ENCODE measurements around the gene BCOR.

The BCOR gene

DNA sequence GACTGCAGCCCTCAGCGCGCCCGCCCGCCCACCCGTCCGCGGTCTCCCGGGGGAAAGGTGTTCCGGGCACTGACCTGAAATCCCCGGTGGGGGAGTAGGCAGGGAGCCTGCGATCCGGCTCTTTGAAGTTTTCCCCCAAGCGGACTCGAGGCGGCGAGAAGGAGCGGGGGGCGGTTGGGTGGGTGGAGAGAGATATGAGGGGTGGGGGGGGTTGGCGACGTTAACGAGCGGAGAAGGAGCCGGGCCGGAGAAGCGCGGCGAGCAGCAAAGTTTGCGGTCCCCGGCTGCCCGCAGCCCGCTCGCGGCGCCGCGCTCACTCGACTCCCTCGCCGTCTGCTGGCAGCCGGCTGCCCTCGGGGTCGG is 636 bp downstream of the BCOR start:
- no peak for DNase-seq

DNA sequence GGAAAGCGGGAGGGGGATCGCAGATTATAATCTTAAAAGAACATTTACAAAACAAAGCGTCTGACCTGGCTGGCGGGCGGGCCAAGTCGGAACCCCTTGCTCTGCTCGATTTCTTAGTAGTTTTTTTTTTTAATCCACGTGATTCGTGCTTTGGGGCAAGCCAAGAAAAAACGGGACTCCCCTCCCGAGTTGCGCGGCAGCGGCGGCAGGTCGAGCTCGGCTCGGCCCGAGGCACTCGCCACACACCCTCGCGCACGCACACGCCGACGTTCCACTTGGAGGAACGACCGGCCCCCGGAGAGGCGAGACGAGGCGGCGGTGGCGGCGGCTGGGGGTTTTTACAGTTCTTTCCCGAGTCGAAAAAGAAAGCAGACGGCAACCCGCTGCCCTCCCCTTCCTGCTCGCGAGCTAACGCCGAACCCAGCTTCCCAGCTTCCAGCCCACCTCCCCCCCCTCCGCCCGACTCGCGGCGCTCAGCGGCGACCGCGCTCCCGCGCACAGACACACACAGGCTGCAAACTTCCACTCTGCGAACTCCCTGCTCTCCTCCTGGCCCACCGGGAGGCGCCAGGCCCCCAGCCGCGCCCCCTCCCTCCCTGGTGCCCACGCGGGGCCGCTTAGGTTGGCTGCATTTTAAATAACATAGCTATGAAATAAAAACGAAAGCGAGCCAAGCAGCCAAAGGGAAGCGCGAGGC is 1.2 kb downstream of the BCOR start:
- peak; percentile 57 to 71 (median 67) for DNase-seq

DNA sequence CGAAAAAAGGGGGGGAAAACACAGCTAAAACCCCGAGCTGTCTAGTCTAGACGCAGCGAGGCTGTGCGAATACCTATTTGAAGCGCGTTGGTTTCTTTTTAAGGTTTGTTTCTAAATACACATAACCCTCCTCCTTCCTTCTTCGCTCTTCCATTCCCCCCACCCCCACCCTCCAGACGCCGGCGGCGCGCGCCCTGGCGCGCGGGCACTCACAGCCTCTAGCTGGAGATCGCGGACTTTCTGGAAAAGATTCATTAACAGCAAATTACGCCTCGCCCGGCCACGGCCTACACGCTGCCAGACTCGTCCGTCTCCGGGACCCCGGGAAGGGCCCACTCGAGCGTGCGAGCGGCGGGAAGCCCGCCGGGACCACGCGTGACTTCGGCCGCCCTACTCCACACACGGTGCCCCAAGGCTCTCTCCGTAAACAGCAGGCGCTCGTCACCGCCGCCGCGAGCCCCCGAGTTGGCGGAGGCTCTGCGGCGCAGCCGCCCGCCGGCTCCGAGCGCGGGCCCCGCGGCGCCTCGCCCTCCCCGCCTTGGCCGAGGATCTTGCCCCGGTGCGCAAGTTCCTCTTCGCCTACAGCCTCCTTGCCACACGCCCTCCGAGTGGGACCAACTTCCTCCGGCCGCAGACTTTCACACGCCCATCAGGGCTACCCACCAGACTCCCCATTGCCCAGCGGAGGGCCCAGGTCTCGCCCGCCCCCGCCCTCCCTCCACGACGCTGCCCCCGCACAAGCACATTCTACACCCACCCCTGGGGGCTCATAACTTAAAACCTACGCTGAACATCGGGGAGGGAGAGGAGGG is 2.0 kb downstream of the BCOR start:
- DNase-seq, result peak in 1 of 5 donors; percentile 48

DNA sequence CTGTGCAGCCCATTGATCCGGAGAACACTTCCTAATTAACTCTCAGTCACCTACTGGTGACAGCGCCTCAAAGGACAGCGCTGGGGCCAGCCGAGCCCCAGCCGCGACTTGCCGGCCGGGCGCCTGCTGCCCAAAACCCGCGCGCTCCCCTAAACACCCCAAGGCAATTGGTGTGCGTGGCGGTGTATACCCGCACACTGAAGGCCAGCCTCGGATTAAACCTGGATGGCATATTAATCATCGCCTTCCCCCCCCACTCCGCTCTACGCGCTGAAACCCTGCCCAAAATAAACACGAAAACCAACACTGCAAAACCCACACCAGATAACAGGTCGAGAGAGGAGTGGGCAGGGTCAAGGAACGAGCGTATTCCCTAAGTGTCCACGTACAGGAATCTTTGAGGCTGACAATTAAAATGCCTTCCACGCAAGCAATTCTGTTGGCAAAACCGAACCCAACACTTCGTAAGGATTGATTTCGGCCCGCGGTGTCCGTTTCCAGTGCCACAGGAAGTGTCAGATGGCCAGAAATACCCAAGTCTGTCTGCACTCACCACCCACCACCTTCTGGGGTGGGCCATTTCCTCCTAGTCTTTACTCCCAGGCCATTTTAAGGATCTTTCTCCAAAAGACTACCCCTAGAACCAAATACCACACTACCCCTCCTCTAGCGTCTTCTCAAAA is 2.7 kb downstream of the BCOR start:
- DNase-seq, result no peak

DNA sequence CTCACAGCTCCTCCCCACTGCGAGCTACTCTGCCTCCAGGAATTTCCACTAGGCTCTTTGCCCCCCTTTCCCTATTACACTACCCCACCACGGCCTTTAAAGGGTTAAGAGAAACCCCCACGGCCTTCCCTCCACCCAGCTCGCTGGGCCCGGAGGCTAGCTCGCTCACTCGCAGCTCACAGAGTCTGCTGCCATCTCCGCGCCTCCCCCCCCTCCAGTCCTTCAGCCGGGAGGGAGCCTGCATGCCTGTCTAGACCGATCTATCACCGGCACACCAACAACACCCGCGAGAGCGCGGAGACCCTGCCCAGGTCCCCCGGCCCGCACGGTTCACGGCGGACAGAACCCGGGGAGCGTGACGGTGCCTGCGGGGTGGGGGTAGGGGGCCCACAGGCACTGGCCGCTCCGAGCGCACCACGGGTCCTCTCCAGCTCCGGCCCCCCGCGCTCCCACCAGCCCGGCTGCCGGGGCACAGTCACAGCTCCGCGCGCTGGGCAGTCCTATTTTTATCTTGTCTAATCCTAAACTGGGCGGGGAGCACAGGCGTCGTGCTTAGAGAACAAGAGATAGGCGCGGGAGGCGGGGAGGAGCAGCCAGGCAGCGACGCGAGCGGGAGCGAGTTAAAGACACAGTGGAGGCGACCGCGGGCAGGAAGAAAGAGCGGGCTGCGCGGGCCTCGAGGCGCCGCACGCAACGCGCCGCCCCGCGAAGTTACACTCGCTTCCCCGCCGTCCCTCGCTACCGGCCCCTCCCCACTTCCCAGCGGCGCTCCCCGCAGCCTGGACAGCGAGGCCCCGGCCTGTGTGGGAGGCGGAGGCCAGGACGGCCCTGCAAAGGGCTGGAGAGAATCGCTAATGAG is 3.5 kb downstream of the BCOR start:
- peak in 1 of 5 donors; percentile 38 for DNase-seq

DNA sequence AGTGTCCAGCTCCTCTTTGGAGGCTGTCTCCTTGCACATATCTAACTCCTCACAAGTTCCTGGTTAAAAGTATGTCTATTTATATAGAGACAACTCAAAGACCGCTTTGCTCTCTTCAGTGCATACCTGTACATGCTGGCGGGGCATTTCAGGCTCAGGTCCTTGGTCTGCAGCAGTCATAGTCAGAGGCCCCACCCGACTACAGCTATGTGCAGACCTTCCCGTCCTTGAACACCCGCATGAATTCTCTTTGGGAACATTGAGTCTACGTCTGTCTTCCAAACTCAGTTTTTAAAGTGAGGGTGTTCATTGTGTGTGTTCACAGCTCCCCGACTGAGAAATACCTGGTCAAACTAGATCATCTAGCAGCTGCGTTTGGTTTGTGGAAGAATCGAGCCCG is 4.2 kb downstream of the BCOR start:
- no peak for DNase-seq

DNA sequence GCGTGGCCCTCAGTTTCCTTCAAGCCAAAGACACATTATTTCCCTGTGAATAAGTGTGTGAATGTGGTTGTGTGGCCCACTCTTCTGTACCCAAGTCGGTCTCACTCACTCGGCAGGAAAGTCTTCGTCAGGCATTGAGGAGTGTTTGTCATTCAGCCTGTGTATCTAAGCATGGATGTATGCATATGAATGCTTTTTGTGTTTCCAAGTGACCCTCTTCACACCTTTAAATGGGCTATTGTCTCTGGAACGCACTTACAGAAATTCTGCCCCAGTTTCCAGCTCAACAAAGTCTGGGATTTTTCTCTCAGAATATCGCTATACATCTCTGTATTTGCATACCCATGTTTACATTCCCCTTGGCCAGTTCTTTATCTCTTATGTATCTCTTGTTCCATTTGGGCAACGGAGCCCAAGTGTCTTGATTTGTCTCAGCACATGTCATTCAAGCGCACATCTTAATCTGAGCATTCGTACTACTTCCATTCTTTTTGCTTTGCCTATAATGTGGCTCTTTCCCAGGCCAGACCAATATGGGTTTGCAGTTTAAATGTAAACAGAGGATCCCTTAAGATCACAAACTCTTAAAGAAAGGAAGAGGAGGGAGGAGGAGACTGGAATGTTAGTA is 4.8 kb downstream of the BCOR start:
- no peak for DNase-seq

DNA sequence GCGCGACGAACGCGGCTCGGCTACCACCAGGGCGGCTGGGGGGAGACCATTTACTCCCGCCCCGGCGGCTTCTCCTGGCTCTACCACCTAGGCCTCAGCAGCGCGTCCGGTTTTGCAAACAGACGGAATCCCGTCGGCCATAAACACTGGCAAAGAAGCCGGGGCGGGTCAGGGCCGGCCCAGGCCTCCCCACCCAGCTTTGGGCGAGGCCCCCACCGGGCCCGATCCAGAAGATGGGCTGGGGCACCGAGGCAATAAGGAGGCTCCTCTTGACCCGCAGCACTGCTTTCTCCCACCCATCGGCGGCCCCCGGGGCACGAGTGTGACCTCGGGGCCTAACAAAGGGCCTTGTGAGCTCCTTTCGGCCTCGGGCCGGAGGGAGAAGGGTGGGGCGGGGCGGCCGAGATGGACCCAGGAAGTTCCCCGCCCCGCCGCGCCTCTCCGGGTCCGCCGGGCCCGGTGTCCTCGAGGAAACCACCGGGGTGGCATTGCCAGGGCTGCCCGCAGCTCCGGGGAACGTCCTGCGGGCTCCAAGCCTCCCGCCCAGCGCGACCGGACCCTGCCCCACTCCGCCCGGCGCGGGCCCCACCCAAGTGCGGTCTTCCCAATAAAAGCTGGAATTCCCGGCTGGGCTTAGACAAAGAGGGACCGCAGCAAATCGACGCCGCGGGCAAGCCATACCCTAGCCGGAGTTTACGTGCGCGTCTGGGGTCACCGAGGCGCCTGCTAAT is 5.9 kb downstream of the BCOR start:
- no peak for DNase-seq

DNA sequence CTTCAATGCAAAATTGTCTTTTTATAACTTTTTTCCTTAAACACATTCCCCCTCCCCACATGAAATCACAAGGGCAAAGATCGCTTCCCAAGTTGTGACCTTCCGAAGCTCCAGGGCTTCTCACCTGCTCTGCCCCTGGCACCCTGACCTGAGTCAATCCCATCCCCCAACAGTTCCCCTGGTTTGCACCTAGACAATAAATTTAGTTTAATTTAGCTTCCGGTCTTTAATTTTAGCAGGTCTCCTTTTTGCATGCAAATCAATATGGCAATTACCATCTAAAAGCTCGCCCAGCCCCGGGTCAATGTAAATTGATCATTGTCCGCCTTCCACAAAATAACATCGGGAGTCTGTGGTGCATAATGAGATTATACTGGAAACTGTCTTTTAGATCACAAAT is 6.8 kb downstream of the BCOR start:
- DNase-seq, result no peak

DNA sequence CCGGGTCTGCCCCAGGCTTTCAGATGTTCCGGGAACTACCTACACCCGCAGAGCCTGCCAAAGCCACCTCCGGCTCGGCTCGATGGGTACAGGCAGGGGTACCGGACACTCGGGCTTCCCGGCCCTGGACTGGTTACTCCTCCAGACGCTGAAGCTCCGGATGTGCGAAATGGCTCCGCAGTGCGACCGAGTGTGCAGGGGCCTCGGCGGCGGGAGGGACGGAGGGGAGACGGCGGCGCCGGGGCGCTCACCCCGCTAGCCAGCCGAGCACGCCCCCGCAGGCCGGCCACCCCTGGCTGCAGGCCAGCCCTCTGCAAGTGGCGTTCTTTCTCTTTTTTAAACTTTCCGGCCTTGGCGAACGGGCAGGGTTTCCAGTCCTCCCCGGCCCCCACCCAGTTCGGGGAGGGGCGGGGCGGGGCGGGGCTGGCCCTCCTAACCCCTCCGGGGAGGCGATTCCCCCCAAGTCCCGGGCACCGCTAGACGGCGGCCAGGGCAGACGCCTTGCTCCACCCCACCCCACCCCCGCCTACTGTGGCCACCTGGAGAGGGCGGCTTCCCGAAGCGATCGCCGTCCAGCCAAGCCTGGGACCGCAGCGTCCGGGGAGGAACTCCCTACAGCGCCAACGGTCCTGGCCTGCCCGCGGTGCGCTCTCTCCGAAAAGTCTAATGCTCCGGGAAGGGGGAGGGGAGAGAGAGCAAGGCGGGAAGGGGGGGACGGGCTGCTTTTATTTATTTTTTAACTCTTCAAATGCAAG is 7.5 kb downstream of the BCOR start:
- peak in 1 of 5 donors; percentile 23 for DNase-seq

DNA sequence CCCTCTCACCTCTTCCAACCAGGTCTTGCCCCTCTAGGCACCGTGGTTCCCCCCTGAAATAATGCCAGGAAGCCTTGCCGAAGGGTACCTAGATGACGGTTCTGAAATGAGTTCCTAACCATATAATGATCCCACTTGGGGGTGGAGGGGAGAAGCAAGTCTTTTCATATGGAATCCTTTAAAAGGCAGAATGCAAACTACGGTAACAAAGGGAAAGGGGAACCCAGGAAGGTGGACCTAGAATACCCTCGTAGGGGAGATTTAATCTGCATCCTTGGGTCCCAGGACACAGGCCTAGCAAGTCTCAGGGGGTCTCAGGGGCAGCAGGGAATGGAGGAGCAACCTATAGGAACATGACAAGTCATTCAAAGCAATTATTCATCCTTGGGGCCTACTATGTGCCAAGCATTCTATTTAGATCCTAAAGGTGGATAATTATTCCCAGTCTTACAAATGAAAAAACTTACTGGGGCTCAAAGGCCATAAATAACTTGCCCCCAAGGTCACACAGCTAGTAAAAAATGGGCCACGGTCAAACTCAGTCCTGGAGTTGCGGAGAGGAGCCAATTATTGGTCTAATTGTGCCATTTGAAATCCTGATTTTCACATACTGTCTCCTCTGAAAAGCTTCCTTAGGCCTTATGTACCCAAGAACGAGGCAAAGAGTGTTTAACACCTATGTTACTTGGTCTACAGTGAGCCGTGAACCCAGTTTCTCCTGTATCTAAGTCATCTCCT is 8.8 kb downstream of the BCOR start:
- no peak for DNase-seq

DNA sequence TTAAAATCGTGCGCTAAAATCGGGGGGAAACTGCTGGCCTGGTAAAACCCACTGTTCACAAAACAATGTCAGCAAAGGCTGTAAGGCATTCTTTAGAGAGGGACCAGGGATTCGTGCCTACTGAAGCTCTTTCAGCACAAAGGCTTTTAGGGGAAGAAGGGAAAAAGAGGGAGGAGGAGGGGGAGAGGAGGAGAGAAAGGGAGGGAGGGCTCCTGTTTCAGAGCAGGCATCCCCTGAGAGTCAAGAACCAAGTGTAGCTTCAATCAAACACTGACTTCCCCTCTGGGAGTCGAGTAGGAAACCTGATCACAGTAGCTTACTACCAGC is 9.5 kb downstream of the BCOR start:
- DNase-seq, result no peak

DNA sequence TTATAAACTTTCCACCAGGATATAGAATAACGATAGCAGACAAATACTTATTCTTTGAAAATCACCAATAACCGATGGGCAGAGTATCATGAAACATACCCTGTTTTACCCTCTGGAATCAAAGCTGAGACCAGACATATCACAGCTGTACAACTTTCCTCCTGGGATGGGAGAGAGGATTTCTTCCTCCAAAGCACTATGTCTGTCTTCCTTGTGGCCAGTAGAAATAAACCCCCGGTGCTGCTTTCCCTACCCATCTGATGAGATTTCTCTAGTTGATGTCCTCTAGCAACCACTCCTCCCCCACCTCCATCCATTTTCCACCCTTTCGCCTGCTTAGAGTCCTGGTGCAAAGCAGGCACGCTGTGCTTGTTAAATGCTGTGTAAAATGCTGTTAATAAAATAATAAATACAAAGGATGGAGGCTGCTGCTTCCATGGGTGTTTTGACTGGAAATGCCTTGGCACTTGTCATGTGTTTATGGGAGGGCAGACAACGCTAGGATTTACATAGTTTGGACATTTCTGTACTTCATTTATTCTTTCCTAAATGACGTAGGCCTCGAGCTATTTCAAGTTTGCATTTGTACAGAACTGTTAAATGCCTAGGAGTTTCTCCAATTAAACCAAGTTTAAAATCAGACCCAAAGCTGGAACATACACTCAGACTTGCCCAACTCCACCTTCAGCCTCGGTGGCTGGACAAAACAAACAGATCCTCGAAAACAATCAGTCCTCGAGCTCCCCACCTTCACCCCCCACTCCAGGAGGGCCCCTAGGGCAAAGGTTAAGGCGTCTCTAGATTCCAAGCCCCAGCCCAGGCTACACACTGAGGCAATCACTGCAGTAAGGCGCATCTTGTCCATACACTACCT is 10.1 kb downstream of the BCOR start:
- DNase-seq, result no peak

DNA sequence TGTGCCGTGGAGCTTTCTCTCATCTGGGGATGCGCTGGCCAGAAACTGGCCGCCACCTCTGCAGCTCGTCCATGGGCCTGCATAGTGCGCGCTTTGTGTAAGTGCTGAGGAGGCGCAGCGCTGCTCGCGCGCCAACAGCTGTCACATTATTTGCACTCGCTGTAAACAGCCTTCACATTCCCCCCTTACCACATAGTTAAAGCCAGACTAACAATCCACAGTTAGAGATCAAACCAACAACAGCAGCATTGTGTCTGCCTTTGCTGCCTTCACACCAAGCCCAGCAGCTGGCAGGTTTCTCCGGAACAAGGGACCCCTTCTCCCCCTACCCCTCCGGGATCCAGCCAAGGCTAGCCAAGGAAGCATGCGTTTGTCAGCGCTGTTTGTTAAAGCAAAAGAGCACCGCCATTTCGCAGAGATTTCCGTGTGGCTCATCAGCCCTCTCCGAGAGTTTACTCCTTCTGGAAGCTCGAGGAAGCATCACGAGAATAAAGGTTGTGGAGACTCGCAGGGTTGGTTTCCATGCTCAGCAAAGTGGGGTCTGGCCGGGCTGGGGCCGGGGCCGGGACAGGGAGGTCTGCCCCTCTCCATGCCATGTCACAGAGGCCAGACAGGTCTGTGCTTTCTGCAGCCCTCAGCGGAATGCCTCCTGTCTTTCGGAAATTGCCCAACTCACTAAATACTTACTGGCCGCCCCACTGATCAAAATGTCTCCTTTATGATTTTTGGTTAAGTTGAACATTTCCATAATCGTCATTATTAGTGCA is 11.0 kb downstream of the BCOR start:
- DNase-seq, result no peak

DNA sequence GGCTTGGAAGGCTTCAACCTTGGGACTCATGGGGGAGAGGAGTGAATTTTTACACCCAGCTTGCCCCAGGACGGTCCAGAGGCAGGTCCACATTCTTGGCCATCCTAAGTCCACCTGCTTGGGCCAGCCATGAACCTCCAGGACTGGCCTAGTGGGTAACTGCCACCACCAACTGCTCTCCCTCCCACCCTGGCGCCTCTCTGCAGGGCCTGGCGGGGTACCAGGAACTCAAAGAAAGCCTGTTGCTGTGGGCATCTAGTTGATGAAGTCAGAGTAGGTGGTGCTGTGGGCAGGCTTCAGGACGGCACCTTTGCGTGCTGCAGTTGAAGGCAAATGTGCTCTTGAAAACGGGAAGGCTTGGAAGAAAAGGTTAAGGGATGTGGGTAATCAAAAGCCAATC is 12.0 kb downstream of the BCOR start:
- no peak for DNase-seq

DNA sequence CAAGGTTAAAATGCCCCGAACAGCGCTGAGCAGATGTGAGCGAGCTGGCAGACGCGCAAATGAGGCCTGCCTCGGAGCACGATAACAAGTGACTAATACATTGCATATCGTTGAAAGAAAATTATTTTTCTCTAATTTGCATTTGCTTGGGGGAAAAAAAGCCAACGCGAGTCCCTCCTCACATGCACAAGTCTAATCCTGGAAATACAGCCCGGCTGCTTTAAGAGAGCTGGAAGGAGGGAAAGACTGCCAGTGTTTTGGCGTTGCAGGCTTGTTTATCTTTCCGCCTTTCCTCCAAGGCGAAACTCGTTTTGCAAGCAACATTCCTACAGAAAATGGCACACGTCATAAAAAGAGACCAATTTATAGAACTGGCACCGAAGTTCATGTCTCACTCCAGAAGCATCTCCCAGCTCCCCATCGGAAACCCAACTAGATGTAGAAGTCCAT is 12.6 kb downstream of the BCOR start:
- no peak for DNase-seq

DNA sequence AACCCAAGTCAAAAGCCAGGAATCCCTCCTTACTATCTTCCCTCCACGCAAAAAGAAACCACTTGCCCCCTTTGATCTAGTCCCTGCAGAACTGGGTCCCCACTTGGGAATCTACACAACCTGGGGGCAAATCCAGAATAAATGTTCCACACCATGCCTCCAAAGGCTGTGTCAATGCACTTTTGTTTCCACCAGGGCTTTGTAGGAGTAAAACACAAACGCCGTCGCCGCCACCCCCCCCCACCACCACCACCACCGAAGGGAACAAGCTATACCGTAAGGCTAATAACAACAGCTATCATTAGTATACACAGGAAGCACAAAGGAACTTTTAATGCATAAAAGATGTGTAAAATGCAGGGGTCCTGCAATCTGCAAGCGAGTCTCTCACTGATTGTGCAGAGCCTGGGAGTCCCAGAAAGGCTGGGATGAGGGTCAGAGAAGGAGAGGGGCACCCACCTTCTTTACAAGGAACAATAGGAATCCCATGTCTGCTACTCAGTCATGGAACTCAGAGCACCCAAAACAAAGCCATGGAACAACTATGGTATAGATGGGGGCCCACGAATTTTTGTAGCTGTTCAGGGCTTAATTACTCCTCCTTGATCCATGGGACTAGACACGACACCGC is 13.2 kb downstream of the BCOR start:
- DNase-seq, result no peak

DNA sequence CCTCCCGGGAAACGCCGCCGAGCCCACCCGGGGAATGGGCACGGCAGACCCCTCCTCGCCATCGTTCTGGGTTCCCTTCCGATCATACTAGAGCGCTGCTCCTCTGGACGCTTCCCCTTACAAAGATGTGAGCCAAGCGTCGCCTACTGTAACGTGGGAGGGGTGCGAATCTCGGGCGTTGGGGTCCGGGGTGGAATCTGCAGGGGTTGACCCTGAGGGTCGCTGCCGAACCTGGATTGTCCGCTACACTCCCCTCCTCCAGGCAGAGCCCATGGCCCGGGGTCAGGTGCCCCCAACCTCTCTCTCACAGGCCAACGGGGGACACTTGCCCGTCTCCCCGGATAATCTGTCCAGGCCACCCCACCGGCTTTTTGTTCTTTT is 13.8 kb downstream of the BCOR start:
- no peak for DNase-seq
